Activated CD8-positive, alpha-beta memory T cell treated with anti-CD3 and anti-CD28 coated beads, Interleukin-2, amount 50 U/mL, for 24 hours (primary cell): Measurements from ENCODE around the gene MTAP.

Experiments
- DNase-seq: peaks from one replicate; pipeline ENCODE4 v3.0.0-alpha.2; 2020; ENCODE audit errors: extremely low read depth

MTAP gene

DNA sequence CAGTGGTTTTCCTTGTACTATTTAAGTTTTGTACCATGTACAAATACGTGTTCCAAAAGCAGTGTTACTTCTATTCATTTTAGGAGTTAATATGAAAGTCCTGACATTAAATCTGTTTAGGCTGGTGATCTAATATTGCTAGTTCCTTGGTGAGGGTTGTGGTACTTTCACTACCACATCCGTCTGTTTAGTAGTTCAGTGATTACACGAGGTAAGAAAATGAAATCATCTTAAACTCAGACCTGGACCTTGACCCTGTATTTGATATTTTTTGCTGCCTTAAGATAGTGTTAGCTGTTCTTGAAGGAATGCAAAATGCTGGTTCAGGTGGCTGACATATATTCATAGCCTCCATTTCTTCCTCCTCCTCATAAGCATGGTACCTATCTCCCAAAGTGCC is 50.3 kb downstream of the MTAP start:
- DNase-seq, result no peak

GRCh38 chr9:21853414-21853813 is 51.0 kb downstream of the MTAP start:
- DNase-seq, result no peak

GRCh38 chr9:21854119-21854518 is 51.7 kb downstream of the MTAP start:
- DNase-seq, result no peak

DNA sequence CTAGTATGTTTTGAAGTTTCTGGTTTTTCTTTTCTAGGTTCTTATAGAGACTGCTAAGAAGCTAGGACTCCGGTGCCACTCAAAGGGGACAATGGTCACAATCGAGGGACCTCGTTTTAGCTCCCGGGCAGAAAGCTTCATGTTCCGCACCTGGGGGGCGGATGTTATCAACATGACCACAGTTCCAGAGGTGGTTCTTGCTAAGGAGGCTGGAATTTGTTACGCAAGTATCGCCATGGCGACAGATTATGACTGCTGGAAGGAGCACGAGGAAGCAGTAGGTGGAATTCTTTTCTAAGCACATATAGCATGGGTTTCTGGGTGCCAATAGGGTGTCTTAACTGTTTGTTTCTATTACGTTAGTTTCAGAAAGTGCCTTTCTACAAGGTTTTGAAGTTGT is 52.2 kb downstream of the MTAP start:
- no peak for DNase-seq

GRCh38 chr9:21856301-21857094 is 54.1 kb downstream of the MTAP start:
- no peak for DNase-seq

DNA sequence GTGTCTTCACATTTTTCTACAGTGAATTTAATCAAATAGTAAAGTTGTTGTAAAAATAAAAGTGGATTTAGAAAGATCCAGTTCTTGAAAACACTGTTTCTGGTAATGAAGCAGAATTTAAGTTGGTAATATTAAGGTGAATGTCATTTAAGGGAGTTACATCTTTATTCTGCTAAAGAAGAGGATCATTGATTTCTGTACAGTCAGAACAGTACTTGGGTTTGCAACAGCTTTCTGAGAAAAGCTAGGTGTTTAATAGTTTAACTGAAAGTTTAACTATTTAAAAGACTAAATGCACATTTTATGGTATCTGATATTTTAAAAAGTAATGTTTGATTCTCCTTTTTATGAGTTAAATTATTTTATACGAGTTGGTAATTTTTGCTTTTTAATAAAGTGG is 60.4 kb downstream of the MTAP start:
- no peak for DNase-seq

DNA sequence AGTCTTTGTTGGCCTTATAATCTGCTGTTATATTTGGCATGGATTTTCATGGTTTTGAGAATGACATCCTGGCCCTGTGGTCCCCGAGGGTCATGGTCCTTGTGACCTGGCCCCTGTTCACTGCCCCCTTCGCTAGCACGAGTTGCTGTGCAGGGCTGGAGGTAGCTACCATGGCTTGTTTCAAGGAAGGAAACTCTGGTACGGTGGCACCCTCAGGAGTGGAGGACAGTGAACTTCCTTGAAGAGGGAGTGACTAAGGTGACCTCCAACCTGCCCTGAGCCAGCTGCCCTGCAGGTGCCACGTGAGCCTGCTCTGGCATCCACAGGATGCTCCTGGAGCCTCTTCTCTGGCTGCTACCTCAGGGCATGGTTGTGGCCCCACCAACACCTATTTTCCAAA is 62.1 kb downstream of the MTAP start:
- no peak for DNase-seq

- DNase-seq, result no peak
Measured at GRCh38 chr9:21866302-21866701, 63.9 kb downstream of the MTAP start.

DNA sequence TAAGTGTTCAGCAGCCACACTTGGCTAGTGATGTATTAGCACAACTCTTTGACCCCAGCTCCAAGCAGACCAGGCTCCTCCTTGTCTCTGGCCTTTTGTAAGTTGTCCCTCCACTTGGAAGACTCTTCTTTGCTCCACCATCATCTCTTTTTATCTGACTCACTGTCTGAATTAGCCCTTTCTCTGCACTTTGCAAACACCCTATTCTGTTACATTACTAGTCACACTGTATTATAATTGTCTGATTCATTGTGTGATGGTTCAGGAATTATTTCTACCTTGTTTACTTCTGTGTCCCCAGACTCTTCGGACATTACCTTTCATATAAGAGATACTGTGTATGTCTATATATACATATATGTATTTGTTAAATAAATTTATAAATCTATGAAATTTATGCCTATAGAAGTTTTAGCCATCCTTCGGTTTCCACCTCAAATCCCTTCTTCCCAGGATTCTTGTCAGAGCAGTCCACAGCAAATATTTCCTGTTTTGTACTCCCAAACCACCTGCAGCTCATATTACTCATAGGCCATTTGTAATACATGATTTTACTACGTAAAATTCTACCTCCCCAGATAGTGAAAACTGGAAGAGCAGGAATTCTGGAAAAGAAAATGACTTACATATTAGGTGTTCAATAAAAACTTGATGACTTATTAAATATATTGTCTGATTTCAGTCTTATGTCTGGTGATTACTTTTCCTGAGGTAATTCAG is 69.0 kb downstream of the MTAP start:
- DNase-seq, result no peak

DNA sequence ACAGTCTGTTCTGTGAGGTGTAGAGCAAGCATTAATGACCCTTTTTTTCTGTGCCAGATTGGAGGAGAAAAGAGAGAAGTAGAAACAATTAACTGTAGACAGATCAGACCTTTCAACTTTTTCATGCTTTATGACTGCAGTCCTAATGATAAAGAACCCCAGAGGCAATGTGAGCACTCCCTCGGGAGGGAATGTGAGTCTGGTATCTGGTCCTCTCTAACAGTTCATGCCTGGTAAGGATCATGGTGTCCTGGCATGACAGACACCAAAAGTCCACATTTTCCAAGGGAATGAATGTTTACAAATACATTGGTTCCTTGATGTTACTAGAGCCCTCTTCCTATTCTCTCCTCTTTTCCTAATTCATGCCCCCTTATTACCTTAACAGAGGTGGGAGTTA is 70.3 kb downstream of the MTAP start:
- DNase-seq, result no peak

DNA sequence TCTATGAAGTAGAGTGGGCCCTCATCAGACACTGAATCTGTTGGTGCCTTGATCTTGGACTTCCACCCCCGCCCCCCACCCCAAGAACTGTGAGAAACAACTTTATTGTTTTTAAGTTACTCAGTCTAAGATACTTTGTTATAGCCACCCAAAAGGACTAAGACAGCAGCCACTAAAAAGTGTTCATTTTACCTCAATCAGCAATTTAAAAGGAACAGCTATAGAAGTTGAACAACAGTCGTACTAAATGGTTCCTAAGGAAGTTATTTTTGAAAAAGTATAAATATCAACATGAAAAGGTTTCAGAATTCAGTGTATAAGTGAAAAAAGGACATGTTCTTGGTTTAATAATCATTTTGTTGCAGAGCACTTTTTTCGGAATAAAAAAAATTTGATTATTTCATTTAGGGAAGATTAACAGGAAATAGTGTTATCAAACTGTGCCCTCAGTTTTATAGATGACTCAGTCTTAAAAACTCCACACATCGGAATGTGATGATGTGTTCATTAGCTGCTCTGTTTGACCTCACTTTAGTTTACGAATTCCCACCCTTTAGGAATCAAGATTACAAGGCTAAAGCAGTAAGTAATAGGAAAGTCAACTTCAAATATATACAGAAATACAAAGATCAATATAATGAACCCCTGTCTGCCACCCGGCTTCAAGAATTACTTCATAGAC is 71.2 kb downstream of the MTAP start:
- DNase-seq, result no peak

DNA sequence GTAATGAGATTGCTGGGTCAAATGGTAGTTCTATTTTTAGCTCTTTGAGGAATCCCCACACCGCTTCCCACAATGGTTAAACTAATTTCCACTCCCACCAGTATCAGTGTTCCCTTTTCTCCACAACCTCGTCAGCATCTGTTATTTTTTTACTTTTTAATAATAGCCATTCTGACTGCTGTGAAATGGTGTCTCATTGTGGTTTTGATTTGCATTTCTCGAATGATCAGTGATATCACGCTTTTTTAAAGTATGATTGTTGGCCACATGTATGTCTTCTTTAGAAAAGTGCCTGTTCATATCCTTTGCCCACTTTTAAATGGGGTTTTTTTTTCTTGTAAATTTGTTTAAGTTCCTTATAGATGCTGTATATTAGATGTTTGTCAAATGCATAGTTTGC is 73.5 kb downstream of the MTAP start:
- no peak for DNase-seq

- no peak for DNase-seq
Measured at GRCh38 chr9:21883642-21884041, 81.2 kb downstream of the MTAP start.

GRCh38 chr9:21889673-21890072 is 87.2 kb downstream of the MTAP start:
- DNase-seq, result no peak

DNA sequence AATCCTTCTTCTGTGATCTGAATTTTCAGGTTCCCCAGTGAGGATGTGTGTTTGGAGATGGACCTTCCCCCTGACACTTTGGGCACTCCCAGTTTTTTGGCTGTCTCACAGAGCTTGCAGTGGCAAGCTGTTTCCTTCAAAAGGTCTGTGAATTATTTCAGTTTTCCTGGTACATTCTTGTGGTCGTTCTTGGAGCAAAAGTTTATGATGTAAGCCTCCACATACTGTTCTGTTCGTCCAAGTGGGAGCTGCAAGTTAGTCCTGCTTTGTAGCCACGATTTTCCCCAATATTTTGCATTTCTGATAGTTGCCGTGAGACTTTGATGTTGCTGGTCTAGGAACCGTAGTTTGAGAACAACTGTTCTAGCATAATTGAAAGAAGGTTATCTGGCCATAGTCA is 88.3 kb downstream of the MTAP start:
- no peak for DNase-seq

GRCh38 chr9:21901546-21901945 is 99.1 kb downstream of the MTAP start:
- DNase-seq, result no peak

DNA sequence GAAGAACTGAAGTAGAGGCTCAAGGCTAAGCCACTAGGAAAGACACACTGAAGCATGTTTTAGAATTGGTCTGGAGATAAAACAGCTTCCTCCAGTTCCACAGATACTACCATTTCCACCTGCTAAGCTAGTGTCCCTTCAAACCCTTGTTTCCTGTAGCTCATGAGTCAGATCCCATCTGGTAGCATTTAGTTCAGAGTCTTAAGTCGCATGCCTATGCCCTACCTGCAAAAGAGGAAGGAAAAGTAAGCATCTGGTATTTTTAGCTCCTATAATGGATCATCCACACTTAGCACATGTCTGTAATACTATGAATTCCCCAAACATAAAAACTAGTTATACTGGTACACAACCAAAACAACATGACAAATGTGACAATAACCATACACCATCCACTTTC is 99.7 kb downstream of the MTAP start:
- no peak for DNase-seq

- no peak for DNase-seq
Measured at GRCh38 chr9:21903380-21903965, 101.0 kb downstream of the MTAP start.

GRCh38 chr9:21904371-21904770 is 101.9 kb downstream of the MTAP start:
- no peak for DNase-seq

GRCh38 chr9:21904776-21905175 is 102.3 kb downstream of the MTAP start:
- no peak for DNase-seq

DNA sequence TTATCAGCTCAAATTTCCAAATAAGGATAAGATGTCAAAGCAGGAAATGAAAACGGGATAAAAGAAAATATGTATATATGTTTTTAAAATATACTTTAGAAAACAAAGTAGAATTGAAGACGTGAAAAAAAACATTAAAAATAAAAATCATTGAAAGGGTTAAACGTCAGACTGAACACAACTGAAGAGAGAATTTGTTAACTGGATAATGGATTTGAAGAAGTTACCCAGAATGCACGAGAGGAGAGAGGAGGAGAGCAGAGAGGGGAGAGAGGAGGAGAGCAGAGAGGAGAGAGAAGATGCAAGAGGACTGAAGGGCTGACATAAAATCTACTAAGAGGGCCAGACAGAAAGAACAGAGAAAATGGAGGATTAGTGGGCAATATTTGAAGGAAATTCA is 103.8 kb downstream of the MTAP start:
- no peak for DNase-seq

- no peak for DNase-seq
Measured at GRCh38 chr9:21906881-21907280, 104.4 kb downstream of the MTAP start.
